Suprapubic skin (tissue), 4 donors: ENCODE results near the gene CLDN4. TPM values are rescaled to one million over a fixed set of nuclear protein-coding genes. Genes with fewer than 3 reads are reported as not detected.

Experiments used
- DNase-seq, 2 donors: peaks; one replicate each; pipeline ENCODE4 v3.0.0-alpha.2; 2019; ENCODE audit warnings: low spot score in 2 of 2
- H3K27ac ChIP-seq: fragments of 200-600 bp; sonication (generic); one replicate; pipeline ENCODE4 v1.5.1; 2019
- H3K27me3 ChIP-seq: fragments of 200-600 bp; sonication (generic); one replicate; pipeline ENCODE4 v1.5.1; 2019
- H3K36me3 ChIP-seq: fragments of 200-600 bp; sonication (generic); one replicate; pipeline ENCODE4 v1.5.1; 2019
- H3K4me1 ChIP-seq: fragments of 200-600 bp; sonication (generic); one replicate; pipeline ENCODE4 v1.5.1; 2019
- H3K4me3 ChIP-seq: fragments of 200-600 bp; sonication (generic); one replicate; pipeline ENCODE4 v1.5.1; 2019; ENCODE audit warnings: mild to moderate bottlenecking
- H3K9me3 ChIP-seq: fragments of 200-600 bp; sonication (generic); one replicate; pipeline ENCODE4 v1.5.1; 2019
- CTCF ChIP-seq, 2 donors: fragments of 200-600 bp in 1 of 2; fragments of 450-650 bp in 1 of 2; sonication (generic) in 1 of 2; IDR thresholded peaks; one replicate each; pipeline ENCODE4 v1.5.1; 2016 to 2019; ENCODE audit warnings: antibody characterized with exemption in 2 of 2, mild to moderate bottlenecking in 1 of 2, moderate library complexity in 1 of 2
- EP300 ChIP-seq: sonication (generic); formaldehyde crosslinking; IDR thresholded peaks from one replicate; pipeline ENCODE4 v1.6.1; 2017; ENCODE audit warnings: antibody characterized with exemption
- POLR2A ChIP-seq, 2 donors: fragments of 450-650 bp; IDR thresholded peaks; one replicate each; pipeline ENCODE4 v1.6.1; 2017; ENCODE audit warnings: antibody characterized with exemption in 2 of 2, mild to moderate bottlenecking in 2 of 2, moderate library complexity in 2 of 2
- POLR2AphosphoS5 ChIP-seq, 3 donors: sonication (generic); formaldehyde crosslinking; IDR thresholded peaks; one replicate each; pipeline ENCODE4 v1.6.1; 2017; ENCODE audit warnings: antibody characterized with exemption in 3 of 3
- WGBS: methylation state at CpG from one replicate; pipeline ENCODE4 v1.1.5; 2018; 5-methylcytosine and 5-hydroxymethylcytosine counted together
- total RNA-seq, 4 donors: library from RNA; depleted of rRNA; stranded (reverse); fragments of >200 nt; gene quantifications; one replicate each; pipeline ENCODE4 v1.1.0, GENCODE V29; 2016

CLDN4 gene
- total RNA-seq, 4 donors from 2014 or later = 82.6 to 389 (median 254) TPM

GRCh38 chr7:73828107-73828803, 2.5 kb upstream of the CLDN4 start:
- Histone ChIP-seq H3K4me3 (no peak overlapping the region), H3K36me3 (no peaks in the 10 kb centered on the region), H3K9me3 (no peaks in the 10 kb centered on the region), H3K27me3 (no peaks in the 10 kb centered on the region), H3K27ac (peak overlapping the region; percentile 54), H3K4me1 (peaks cover 54% of the 10 kb centered on the region)
- TF ChIP-seq POLR2AphosphoS5 (IDR thresholded peaks at IDR 0.05) (no peak), EP300 (no peak)
- DNase-seq = no peak
- WGBS = 64% methylated on average over 12 of the region's 14 CpGs

GRCh38 chr7:73828972-73829371, 1.8 kb upstream of the CLDN4 start:
- no peaks in the 10 kb centered on the region for H3K27me3 ChIP-seq
- H3K27ac ChIP-seq = no peak overlapping the region
- H3K4me1 ChIP-seq = peaks cover 59% of the 10 kb centered on the region
- H3K4me3 ChIP-seq = no peak overlapping the region
- no peak for TF ChIP-seq POLR2AphosphoS5 (IDR thresholded peaks at IDR 0.05)
- TF ChIP-seq CTCF (IDR thresholded peaks at IDR 0.05) = no peak
- TF ChIP-seq POLR2A (IDR thresholded peaks at IDR 0.05) = no peak
- TF ChIP-seq EP300 = no peak
- DNase-seq = no peak
- no peaks in the 10 kb centered on the region for H3K9me3 ChIP-seq
- 78% methylated on average over 5 of the region's 5 CpGs for WGBS
- H3K36me3 ChIP-seq = no peaks in the 10 kb centered on the region

GRCh38 chr7:73829505-73829904, 1.3 kb upstream of the CLDN4 start:
- Histone ChIP-seq H3K4me3 (no peak overlapping the region), H3K9me3 (no peaks in the 10 kb centered on the region), H3K27ac (no peak overlapping the region), H3K27me3 (no peaks in the 10 kb centered on the region), H3K36me3 (no peaks in the 10 kb centered on the region), H3K4me1 (peaks cover 59% of the 10 kb centered on the region)
- DNase-seq = no peak
- TF ChIP-seq CTCF (IDR thresholded peaks at IDR 0.05) (no peak), EP300 (no peak), POLR2A (IDR thresholded peaks at IDR 0.05) (no peak), POLR2AphosphoS5 (IDR thresholded peaks at IDR 0.05) (no peak)
- WGBS = 66% methylated on average over 7 of the region's 7 CpGs

GRCh38 chr7:73829921-73830680, 695 bp upstream of the CLDN4 start:
- Histone ChIP-seq H3K27ac (peak overlapping the region; percentile 89), H3K27me3 (no peaks in the 10 kb centered on the region), H3K36me3 (no peaks in the 10 kb centered on the region), H3K9me3 (no peaks in the 10 kb centered on the region), H3K4me1 (peaks cover 59% of the 10 kb centered on the region), H3K4me3 (peak overlapping the region; percentile 47)
- TF ChIP-seq POLR2A (IDR thresholded peaks at IDR 0.05) = no peak
- no peak for TF ChIP-seq POLR2AphosphoS5 (IDR thresholded peaks at IDR 0.05)
- no peak for TF ChIP-seq CTCF (IDR thresholded peaks at IDR 0.05)
- no peak for TF ChIP-seq EP300
- no peak for DNase-seq
- WGBS = 76% methylated on average over 12 of the region's 13 CpGs

GRCh38 chr7:73831584-73831833, 713 bp downstream of the CLDN4 start:
- Histone ChIP-seq H3K4me1 (peaks cover 59% of the 10 kb centered on the region), H3K36me3 (no peaks in the 10 kb centered on the region), H3K27me3 (no peaks in the 10 kb centered on the region), H3K9me3 (no peaks in the 10 kb centered on the region), H3K27ac (peak overlapping the region; percentile 89), H3K4me3 (peak overlapping the region; percentile 47)
- DNase-seq = no peak
- 47% methylated on average over 10 of the region's 16 CpGs for WGBS
- no peak for TF ChIP-seq POLR2A (IDR thresholded peaks at IDR 0.05)
- no peak for TF ChIP-seq EP300
- no peak for TF ChIP-seq POLR2AphosphoS5 (IDR thresholded peaks at IDR 0.05)
- no peak for TF ChIP-seq CTCF (IDR thresholded peaks at IDR 0.05)
